Muscle of back (tissue), 11 donors: Measurements from ENCODE around the gene C1R. TPM values are rescaled to one million over a fixed set of nuclear protein-coding genes. Genes with fewer than 3 reads are reported as not detected.
"Not testable (repeated sequence)": the region's sequence is repeated elsewhere in the genome, so short reads cannot be mapped to it uniquely, and the experiment has no call there.

Experiments
- DNase-seq, 3 donors: peaks; one replicate each; pipeline versions ENCODE4 v3.0.0 to v3.0.0-alpha.2; 2013
- polyA plus RNA-seq, 10 donors: library from polyadenylated mRNA; unstranded; fragments of 120-200 nt; gene quantifications; one replicate each; pipeline ENCODE4 v1.2.1, GENCODE V29; 2013; ENCODE audit not compliant: insufficient read length in 10 of 10

Gene C1R
- polyA plus RNA-seq, 10 donors: 80.3 to 122 (median 98.4) TPM

GRCh38 chr12:7042842-7043241 lies 49.4 kb downstream of the C1R start:
- peak in 1 of 3 donors; percentile 22 for DNase-seq

DNA sequence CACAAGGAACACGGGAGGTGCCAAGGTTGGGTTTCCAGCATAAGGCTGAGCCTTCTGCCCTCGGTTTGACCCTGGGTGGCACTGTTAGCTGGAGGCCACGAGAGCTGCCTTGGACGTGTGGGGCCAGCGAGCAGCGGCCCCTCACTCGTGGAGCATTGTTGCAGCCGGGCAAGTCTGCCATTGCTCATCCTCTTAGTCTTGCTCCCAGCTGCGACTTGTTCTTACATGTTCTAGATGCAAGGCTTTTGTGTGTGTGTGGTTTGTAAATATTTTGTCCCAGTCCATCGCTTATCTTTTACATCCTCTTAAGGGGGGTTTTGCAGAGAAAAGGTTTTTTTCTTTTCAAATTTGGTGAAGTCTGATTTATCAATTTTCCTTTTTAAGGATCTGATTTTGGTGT lies 52.8 kb downstream of the C1R start:
- no peak for DNase-seq

GRCh38 chr12:7038591-7038990 lies 53.7 kb downstream of the C1R start:
- DNase-seq: no peak

GRCh38 chr12:7037411-7037810 lies 54.8 kb downstream of the C1R start:
- DNase-seq: not testable (repeated sequence)

DNA sequence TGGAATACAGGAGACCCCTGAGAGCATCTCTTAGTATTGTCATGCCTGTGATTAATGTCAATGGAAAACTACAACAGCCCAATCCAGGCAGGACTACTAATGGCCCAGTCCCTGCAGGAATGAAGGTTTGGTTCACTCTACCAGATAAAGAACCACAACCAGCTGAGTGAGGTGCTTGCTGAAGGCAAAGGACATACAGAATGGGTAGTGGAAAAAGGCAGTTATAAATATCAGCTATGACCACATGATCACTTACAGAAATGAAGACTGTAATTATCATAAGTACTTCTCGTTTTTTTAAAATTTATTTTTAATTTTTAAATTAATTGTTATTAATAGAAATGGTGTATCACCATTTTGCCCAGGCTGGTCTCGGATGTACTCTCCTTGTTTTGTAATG lies 56.8 kb downstream of the C1R start:
- no peak for DNase-seq

DNA sequence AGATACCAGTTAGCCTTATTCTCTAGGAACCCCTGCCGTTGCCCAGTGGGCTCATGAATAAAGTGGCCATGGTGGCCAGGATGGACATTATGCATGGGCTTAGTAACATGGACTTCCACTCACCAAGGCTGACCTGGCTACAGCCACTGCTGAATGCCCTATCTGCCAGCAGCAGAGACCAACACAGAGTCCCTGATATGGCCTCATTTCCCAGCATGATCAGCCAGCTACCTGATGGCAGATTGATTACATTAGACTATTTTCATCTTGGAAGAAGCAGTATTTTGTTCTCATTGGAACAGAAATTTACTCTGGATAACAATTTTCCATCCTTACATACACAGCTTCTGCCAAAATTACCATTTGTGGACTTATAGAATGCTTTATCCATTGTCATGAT lies 57.8 kb downstream of the C1R start:
- DNase-seq: no peak

- DNase-seq: no peak
These were observed 59.3 kb downstream of the C1R start for GRCh38 chr12:7032990-7033389.

- DNase-seq: no peak
These were observed 60.9 kb downstream of the C1R start for GRCh38 chr12:7031306-7031705.

Other genes with a start within 250 kb of the C1R start
- gene CDCA3, start 241.2 kb downstream of the C1R start, polyA plus RNA-seq: 10 to 100 TPM; 14.1 to 25.5 (median 19.5) TPM
- gene USP5, start 240.3 kb downstream of the C1R start, polyA plus RNA-seq: 10 to 100 TPM; 46.9 to 67.1 (median 59.3) TPM
- gene TPI1, start 224.9 kb downstream of the C1R start, polyA plus RNA-seq: 1,000 to 10,000 TPM in 3 of 10 donors, 100 to 1,000 TPM in 7; 716 to 1,072 (median 910) TPM
- 1 to 10 TPM; 2.5 to 7.0 (median 5.7) TPM for gene SPSB2, start 219.1 kb downstream of the C1R start, polyA plus RNA-seq
- 10 to 100 TPM in 6 of 10 donors, 1 to 10 TPM in 4; 8.4 to 11.7 (median 10.2) TPM for gene LRRC23, start 187.6 kb downstream of the C1R start, polyA plus RNA-seq
- 10 to 100 TPM in 2 of 10 donors, 1 to 10 TPM in 8; 5.2 to 11.7 (median 8.4) TPM for gene ENO2, start 177.9 kb downstream of the C1R start, polyA plus RNA-seq
- 10 to 100 TPM; 58.2 to 79.9 (median 68.1) TPM for gene ATN1, start 164.5 kb downstream of the C1R start, polyA plus RNA-seq
- gene RNU7-1, start 148.6 kb downstream of the C1R start, polyA plus RNA-seq: not detected
- gene C12orf57, start 148.4 kb downstream of the C1R start, polyA plus RNA-seq: 100 to 1,000 TPM; 120 to 180 (median 152) TPM
- 10 to 100 TPM in 1 of 10 donors, 1 to 10 TPM in 9; 4.3 to 10.6 (median 6.6) TPM for gene PTPN6, start 141.1 kb downstream of the C1R start, polyA plus RNA-seq
- gene PHB2, start 121.8 kb downstream of the C1R start, polyA plus RNA-seq: 100 to 1,000 TPM; 254 to 293 (median 280) TPM
- gene EMG1, start 121.5 kb downstream of the C1R start, polyA plus RNA-seq: 10 to 100 TPM; 27.1 to 38.6 (median 29.8) TPM
- 10 to 100 TPM; 18.0 to 23.7 (median 20.7) TPM for gene LPCAT3, start 74.0 kb downstream of the C1R start, polyA plus RNA-seq
- 100 to 1,000 TPM in 2 of 10 donors, 10 to 100 TPM in 8; 65.9 to 107 (median 83.6) TPM for gene C1S, start 31.7 kb downstream of the C1R start, polyA plus RNA-seq
- 10 to 100 TPM; 10.4 to 23.6 (median 11.9) TPM for gene C1RL, start 16.8 kb upstream of the C1R start, polyA plus RNA-seq
- gene RBP5, start 36.4 kb upstream of the C1R start, polyA plus RNA-seq: 1 to 10 TPM; 1.1 to 8.2 (median 3.3) TPM
- 10 to 100 TPM; 11.8 to 25.7 (median 19.1) TPM for gene CLSTN3, start 37.9 kb upstream of the C1R start, polyA plus RNA-seq
- gene PEX5, start 97.2 kb upstream of the C1R start, polyA plus RNA-seq: 10 to 100 TPM; 31.6 to 39.0 (median 35.8) TPM
- under 1 TPM in 4 of 10 donors, not detected in 6; 0.07 to 0.16 (median 0.13) TPM for gene ACSM4, start 211.6 kb upstream of the C1R start, polyA plus RNA-seq